SK-MEL-5 (cell line): Measurements from ENCODE around the gene CENATAC. TPM values are rescaled to one million over a fixed set of nuclear protein-coding genes. Genes with fewer than 3 reads are reported as not detected.

ENCODE experiments used
- DNase-seq: peaks from one replicate; pipeline ENCODE4 v3.0.0-alpha.2; 2016; ENCODE audit warnings: low read depth, low spot score
- in situ Hi-C: cut with HindIII; loops from 2 replicates; pipeline ENCODE4 v1.10.0; 2016; ENCODE audit warnings: low sequenced_read_pairs, high pct_unique_total_duplicates, low pct_unique_long_range_greater_than_20kb
- small RNA-seq, 2 experiments: library from RNA; depleted of rRNA; stranded (forward); fragments of <200 nt; gene quantifications; one replicate each; pipeline ENCODE3, GENCODE V24; 2014
- total RNA-seq: library from RNA; depleted of rRNA; stranded (reverse); fragments of >200 nt; shearing (Covaris generic); gene quantifications from 2 replicates; pipeline ENCODE4 v1.2.3, GENCODE V29; 2014; rRNA removed

The CENATAC gene
- total RNA-seq, 1 experiment from 2014 or later: 9.1 TPM

- in situ Hi-C loops: no loop called here
- DNase-seq: no peak
Observed at GRCh38 chr11:119062779-119063178, 64.8 kb downstream of the CENATAC start.

DNA sequence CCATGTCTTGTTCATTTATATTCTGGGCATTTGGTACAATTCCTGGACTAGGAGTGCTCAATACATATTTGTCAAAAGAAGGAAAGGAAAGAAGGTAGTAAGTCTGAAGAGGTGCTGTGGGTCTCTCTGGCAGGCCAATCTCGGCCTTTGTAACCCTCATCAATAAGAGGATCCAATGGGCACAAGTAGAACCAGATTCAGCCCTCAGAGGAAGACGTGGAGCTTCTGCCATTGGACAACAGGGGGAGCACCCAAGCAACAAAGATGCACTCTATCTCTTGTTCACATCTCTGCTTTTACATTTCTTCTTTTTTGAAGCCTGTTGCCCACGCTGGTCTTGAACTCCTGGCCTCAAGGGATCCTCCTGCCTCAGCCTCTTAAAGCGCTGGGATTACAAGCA is 67.4 kb downstream of the CENATAC start:
- in situ Hi-C loops: no loop called here
- peak; percentile 61 for DNase-seq

Small RNA genes within 50 kb of the gene (small RNA-seq; reads per million reads assigned to genes)
- gene AP003392.2: 0 reads per million in 2 experiments
- gene RF00017: 0 reads per million in 2 experiments
- 0 reads per million in 2 experiments for gene RF00019

Other genes starting within 250 kb of the CENATAC start
- 56.5 and 59.2 TPM in 2 replicates for gene DDX6, start 207.0 kb upstream of the CENATAC start, total RNA-seq
- not detected in 2 replicates for gene CXCR5, start 114.2 kb upstream of the CENATAC start, total RNA-seq
- gene BCL9L, start 72.2 kb upstream of the CENATAC start, total RNA-seq: 2.9 and 6.0 TPM in 2 replicates
- not detected in 2 replicates for gene UPK2, start 41.8 kb upstream of the CENATAC start, total RNA-seq
- not detected in 2 replicates for gene FOXR1, start 26.4 kb upstream of the CENATAC start, total RNA-seq
- 914 and 964 TPM in 2 replicates for gene RPS25, start 20.2 kb downstream of the CENATAC start, total RNA-seq
- gene TRAPPC4, start 20.6 kb downstream of the CENATAC start, total RNA-seq: 65.5 and 83.5 TPM in 2 replicates
- 14.2 and 19.1 TPM in 2 replicates for gene SLC37A4, start 32.7 kb downstream of the CENATAC start, total RNA-seq
- 189 and 191 TPM in 2 replicates for gene HYOU1, start 59.1 kb downstream of the CENATAC start, total RNA-seq
- gene VPS11, start 69.7 kb downstream of the CENATAC start, total RNA-seq: 43.7 and 49.9 TPM in 2 replicates
- 4.5 and 6.7 TPM in 2 replicates for gene HMBS, start 86.7 kb downstream of the CENATAC start, total RNA-seq
- gene DPAGT1, start 103.7 kb downstream of the CENATAC start, total RNA-seq: 22.3 and 26.1 TPM in 2 replicates
- 2.8 and 5.6 TPM in 2 replicates for gene C2CD2L, start 109.2 kb downstream of the CENATAC start, total RNA-seq
- gene HINFP, start 123.4 kb downstream of the CENATAC start, total RNA-seq: 8.8 and 9.4 TPM in 2 replicates
- 0.05 TPM in 1 of 2 replicates, not detected in the other for gene ABCG4, start 150.9 kb downstream of the CENATAC start, total RNA-seq
- 8.7 and 11.5 TPM in 2 replicates for gene NLRX1, start 170.6 kb downstream of the CENATAC start, total RNA-seq
- gene NHERF4, start 187.3 kb downstream of the CENATAC start, total RNA-seq: not detected in 2 replicates
- 5.8 and 7.6 TPM in 2 replicates for gene CBL, start 208.2 kb downstream of the CENATAC start, total RNA-seq